Immature natural killer cell (primary cell): ENCODE results near the gene MARCHF2. TPM values are rescaled to one million over a fixed set of nuclear protein-coding genes. Genes with fewer than 3 reads are reported as not detected.

ENCODE experiments used
- DNase-seq, 3 donors: peaks; one replicate each; pipeline ENCODE4 v3.0.0; 2022; ENCODE audit warnings: mixed read lengths in 1 of 3
- H3K27ac Mint-ChIP-seq, 6 donors: one replicate each; pipeline ENCODE4 v1.8.0; 2020; ENCODE audit warnings: mixed read lengths in 6 of 6, mild to moderate bottlenecking in 5 of 6, inconsistent platforms in 4 of 6, moderate library complexity in 3 of 6
- H3K27me3 Mint-ChIP-seq, 3 donors: one replicate each; pipeline ENCODE4 v1.8.0; 2020 to 2021; ENCODE audit warnings: low read depth in 3 of 3, mild to moderate bottlenecking in 3 of 3, mixed read lengths in 3 of 3, moderate library complexity in 3 of 3, inconsistent platforms in 1 of 3
- H3K36me3 Mint-ChIP-seq, 3 donors: one replicate each; pipeline ENCODE4 v1.8.0; 2020; ENCODE audit warnings: mixed read lengths in 3 of 3, inconsistent platforms in 2 of 3, mild to moderate bottlenecking in 2 of 3
- H3K4me1 Mint-ChIP-seq, 2 donors: one replicate each; pipeline ENCODE4 v1.8.0; 2020; ENCODE audit warnings: inconsistent platforms in 2 of 2, mild to moderate bottlenecking in 2 of 2, mixed read lengths in 2 of 2, moderate library complexity in 1 of 2
- H3K4me3 Mint-ChIP-seq, 5 donors: one replicate each; pipeline ENCODE4 v1.8.0; 2020; ENCODE audit warnings: mild to moderate bottlenecking in 5 of 5, mixed read lengths in 5 of 5, inconsistent platforms in 3 of 5, moderate library complexity in 3 of 5
- H3K9me3 Mint-ChIP-seq, 6 donors: one replicate each; pipeline ENCODE4 v1.8.0; 2020; ENCODE audit warnings: mild to moderate bottlenecking in 6 of 6, mixed read lengths in 6 of 6, inconsistent platforms in 4 of 6, moderate library complexity in 3 of 6
- polyA plus RNA-seq, 3 donors: library from polyadenylated mRNA; unstranded; fragments of 300-500 nt; fragmentation: Illumina TruSeq; gene quantifications; one replicate each; pipeline ENCODE4 v1.2.3, GENCODE V29; 2021

MARCHF2 gene
- polyA plus RNA-seq, 3 donors from 2014 or later: 43.9 to 71.4 (median 59.4) TPM

- no peak for DNase-seq
- H3K4me3 Mint-ChIP-seq: no peak overlapping the region
- H3K36me3 Mint-ChIP-seq: peaks cover 34 to 71% (median 58%) of the 10 kb centered on the region in 3 donors
- peak overlapping the region in 1 of 6 donors; percentile 55 for H3K27ac Mint-ChIP-seq
- no peaks in the 10 kb centered on the region for H3K9me3 Mint-ChIP-seq
- H3K27me3 Mint-ChIP-seq: peaks cover 0 to 14% (median 3%) of the 10 kb centered on the region in 3 donors
- H3K4me1 Mint-ChIP-seq: peaks cover 4 to 12% of the 10 kb centered on the region in 2 donors
These were observed 56.7 kb downstream of the MARCHF2 start for GRCh38 chr19:8469613-8470368.

- Mint-ChIP-seq H3K9me3 (no peaks in the 10 kb centered on the region), H3K4me3 (no peak overlapping the region), H3K36me3 (peaks cover 18 to 54% (median 32%) of the 10 kb centered on the region in 3 donors), H3K27ac (peak overlapping the region in 4 of 6 donors; percentile 20 to 78 (median 68)), H3K4me1 (peaks cover 27 to 43% of the 10 kb centered on the region in 2 donors), H3K27me3 (peaks cover 0 to 12% (median 9%) of the 10 kb centered on the region in 3 donors)
- no peak for DNase-seq
These were observed 60.8 kb downstream of the MARCHF2 start for GRCh38 chr19:8473648-8474476.

GRCh38 chr19:8475005-8475404, 61.9 kb downstream of the MARCHF2 start:
- Mint-ChIP-seq H3K4me1 (peaks cover 31 to 49% of the 10 kb centered on the region in 2 donors), H3K27me3 (peaks cover 0 to 9% (median 9%) of the 10 kb centered on the region in 3 donors), H3K27ac (no peak overlapping the region), H3K36me3 (peaks cover 9 to 43% (median 24%) of the 10 kb centered on the region in 3 donors), H3K9me3 (no peaks in the 10 kb centered on the region), H3K4me3 (no peak overlapping the region)
- no peak for DNase-seq

GRCh38 chr19:8476524-8476923, 63.4 kb downstream of the MARCHF2 start:
- Mint-ChIP-seq H3K9me3 (no peaks in the 10 kb centered on the region), H3K4me3 (no peak overlapping the region), H3K27ac (peak overlapping the region in 1 of 6 donors; percentile 67), H3K36me3 (peaks cover 9 to 29% (median 17%) of the 10 kb centered on the region in 3 donors), H3K4me1 (peaks cover 45 to 62% of the 10 kb centered on the region in 2 donors), H3K27me3 (peaks cover 0 to 11% (median 9%) of the 10 kb centered on the region in 3 donors)
- no peak for DNase-seq

GRCh38 chr19:8477889-8478288, 64.8 kb downstream of the MARCHF2 start:
- H3K9me3 Mint-ChIP-seq: no peaks in the 10 kb centered on the region
- peaks cover 0 to 10% (median 9%) of the 10 kb centered on the region in 3 donors for H3K27me3 Mint-ChIP-seq
- peak; percentile 14 to 24 (median 16) for DNase-seq
- peak overlapping the region; percentile 2 to 64 (median 8) for H3K4me3 Mint-ChIP-seq
- H3K4me1 Mint-ChIP-seq: peaks cover 51 to 68% of the 10 kb centered on the region in 2 donors
- H3K27ac Mint-ChIP-seq: peak overlapping the region; percentile 75 to 93 (median 86)
- H3K36me3 Mint-ChIP-seq: peaks cover 10 to 37% (median 19%) of the 10 kb centered on the region in 3 donors

GRCh38 chr19:8478598-8478997, 65.5 kb downstream of the MARCHF2 start:
- H3K27me3 Mint-ChIP-seq: peaks cover 0 to 10% (median 9%) of the 10 kb centered on the region in 3 donors
- no peaks in the 10 kb centered on the region for H3K9me3 Mint-ChIP-seq
- H3K27ac Mint-ChIP-seq: peak overlapping the region in 4 of 6 donors; percentile 60 to 90 (median 76)
- peaks cover 11 to 40% (median 21%) of the 10 kb centered on the region in 3 donors for H3K36me3 Mint-ChIP-seq
- H3K4me1 Mint-ChIP-seq: peaks cover 53 to 71% of the 10 kb centered on the region in 2 donors
- peak overlapping the region in 2 of 5 donors; percentile 19 to 48 for H3K4me3 Mint-ChIP-seq
- DNase-seq: no peak

GRCh38 chr19:8481201-8481600, 68.1 kb downstream of the MARCHF2 start:
- Mint-ChIP-seq H3K27ac (peak overlapping the region; percentile 42 to 82 (median 76)), H3K27me3 (peaks cover 2 to 14% (median 11%) of the 10 kb centered on the region in 3 donors), H3K4me3 (peak overlapping the region in 4 of 5 donors; percentile 7 to 74 (median 56)), H3K36me3 (peaks cover 9 to 29% (median 16%) of the 10 kb centered on the region in 3 donors), H3K4me1 (peaks cover 50 to 55% of the 10 kb centered on the region in 2 donors), H3K9me3 (no peaks in the 10 kb centered on the region)
- no peak for DNase-seq

- peak overlapping the region in 5 of 6 donors; percentile 9 to 82 (median 76) for H3K27ac Mint-ChIP-seq
- H3K27me3 Mint-ChIP-seq: peaks cover 2 to 15% (median 12%) of the 10 kb centered on the region in 3 donors
- H3K36me3 Mint-ChIP-seq: peaks cover 9 to 30% (median 19%) of the 10 kb centered on the region in 3 donors
- peaks cover 53 to 55% of the 10 kb centered on the region in 2 donors for H3K4me1 Mint-ChIP-seq
- no peaks in the 10 kb centered on the region for H3K9me3 Mint-ChIP-seq
- no peak for DNase-seq
- no peak overlapping the region for H3K4me3 Mint-ChIP-seq
These were observed 68.5 kb downstream of the MARCHF2 start for GRCh38 chr19:8481616-8482015.

- Mint-ChIP-seq H3K9me3 (no peaks in the 10 kb centered on the region), H3K4me1 (peaks cover 53 to 56% of the 10 kb centered on the region in 2 donors), H3K4me3 (no peak overlapping the region), H3K36me3 (peaks cover 9 to 33% (median 27%) of the 10 kb centered on the region in 3 donors), H3K27me3 (peaks cover 2 to 18% (median 15%) of the 10 kb centered on the region in 3 donors), H3K27ac (peak overlapping the region in 2 of 6 donors; percentile 4 to 41)
- DNase-seq: no peak
These were observed 69.6 kb downstream of the MARCHF2 start for GRCh38 chr19:8482696-8483095.

DNA sequence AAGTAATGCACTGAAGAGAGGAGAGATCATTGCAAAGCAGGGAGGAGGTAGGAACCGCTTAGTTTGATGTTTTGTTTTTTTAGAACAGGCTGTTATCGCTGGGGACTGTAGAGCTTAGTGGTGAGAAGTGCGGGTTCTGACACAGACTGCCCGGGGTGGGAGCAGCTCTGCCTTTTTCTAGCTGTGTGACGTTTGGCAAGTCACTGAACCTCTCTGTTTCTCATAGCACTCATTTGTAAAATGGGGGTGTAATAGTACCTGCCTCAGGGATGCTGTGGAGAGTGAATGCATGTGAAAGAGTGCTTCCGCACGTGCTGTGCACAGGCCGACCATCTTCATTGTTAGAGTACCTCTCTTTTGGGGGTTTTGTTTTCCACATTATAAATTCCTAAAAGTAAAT, 70.1 kb downstream of the MARCHF2 start:
- Mint-ChIP-seq H3K9me3 (no peaks in the 10 kb centered on the region), H3K27me3 (peaks cover 3 to 15% (median 12%) of the 10 kb centered on the region in 3 donors), H3K4me3 (no peak overlapping the region), H3K36me3 (peaks cover 6 to 31% (median 24%) of the 10 kb centered on the region in 3 donors), H3K27ac (peak overlapping the region in 4 of 6 donors; percentile 9 to 41 (median 15)), H3K4me1 (peaks cover 53 to 56% of the 10 kb centered on the region in 2 donors)
- DNase-seq: no peak

DNA sequence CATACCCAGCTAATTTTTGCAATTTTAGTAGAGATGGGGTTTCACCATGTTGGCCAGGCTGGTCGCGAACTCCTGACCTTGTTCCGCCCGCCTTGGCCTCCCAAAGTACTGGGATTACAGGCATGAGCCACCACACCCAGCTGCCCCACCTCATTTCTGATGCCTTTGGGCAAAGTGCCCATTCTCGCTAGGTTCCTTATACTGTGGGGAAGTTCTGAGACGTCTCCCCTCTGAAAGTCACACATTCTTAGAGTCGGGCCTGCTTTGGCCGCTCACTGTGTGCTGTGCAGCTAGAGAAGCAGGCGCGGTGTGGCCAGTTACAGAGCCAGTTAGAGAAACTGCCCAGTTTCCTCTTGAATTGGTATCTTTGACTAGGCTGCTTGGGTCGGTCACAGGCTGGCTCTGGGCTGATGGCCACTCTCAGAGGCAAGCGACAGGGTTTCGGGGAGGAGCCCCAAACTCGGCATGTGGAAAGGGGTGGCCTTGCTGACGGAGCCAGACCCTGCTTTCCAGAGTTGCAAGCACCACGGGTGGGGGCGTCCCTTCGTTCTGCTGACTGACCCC, 71.3 kb downstream of the MARCHF2 start:
- H3K9me3 Mint-ChIP-seq: no peaks in the 10 kb centered on the region

DNA sequence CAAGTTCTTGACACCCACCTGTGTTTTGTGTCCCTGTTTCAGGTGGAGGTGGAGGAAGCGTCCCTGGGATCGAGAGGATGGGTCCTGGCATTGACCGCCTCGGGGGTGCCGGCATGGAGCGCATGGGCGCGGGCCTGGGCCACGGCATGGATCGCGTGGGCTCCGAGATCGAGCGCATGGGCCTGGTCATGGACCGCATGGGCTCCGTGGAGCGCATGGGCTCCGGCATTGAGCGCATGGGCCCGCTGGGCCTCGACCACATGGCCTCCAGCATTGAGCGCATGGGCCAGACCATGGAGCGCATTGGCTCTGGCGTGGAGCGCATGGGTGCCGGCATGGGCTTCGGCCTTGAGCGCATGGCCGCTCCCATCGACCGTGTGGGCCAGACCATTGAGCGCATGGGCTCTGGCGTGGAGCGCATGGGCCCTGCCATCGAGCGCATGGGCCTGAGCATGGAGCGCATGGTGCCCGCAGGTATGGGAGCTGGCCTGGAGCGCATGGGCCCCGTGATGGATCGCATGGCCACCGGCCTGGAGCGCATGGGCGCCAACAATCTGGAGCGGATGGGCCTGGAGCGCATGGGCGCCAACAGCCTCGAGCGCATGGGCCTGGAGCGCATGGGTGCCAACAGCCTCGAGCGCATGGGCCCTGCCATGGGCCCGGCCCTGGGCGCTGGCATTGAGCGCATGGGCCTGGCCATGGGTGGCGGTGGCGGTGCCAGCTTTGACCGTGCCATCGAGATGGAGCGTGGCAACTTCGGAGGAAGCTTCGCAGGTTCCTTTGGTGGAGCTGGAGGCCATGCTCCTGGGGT, 72.7 kb downstream of the MARCHF2 start:
- no peaks in the 10 kb centered on the region for H3K9me3 Mint-ChIP-seq
- H3K36me3 Mint-ChIP-seq: peaks cover 5 to 37% (median 20%) of the 10 kb centered on the region in 3 donors
- DNase-seq: no peak
- peak overlapping the region in 4 of 6 donors; percentile 26 to 88 (median 58) for H3K27ac Mint-ChIP-seq
- no peak overlapping the region for H3K4me3 Mint-ChIP-seq
- peaks cover 8 to 16% (median 13%) of the 10 kb centered on the region in 3 donors for H3K27me3 Mint-ChIP-seq
- peaks cover 47 to 48% of the 10 kb centered on the region in 2 donors for H3K4me1 Mint-ChIP-seq

More for the DNA sequence above, 71.3 kb downstream of the MARCHF2 start:
- Mint-ChIP-seq H3K4me1 (peaks cover 53 to 54% of the 10 kb centered on the region in 2 donors), H3K4me3 (no peak overlapping the region), H3K27me3 (peaks cover 4 to 16% (median 13%) of the 10 kb centered on the region in 3 donors), H3K36me3 (peaks cover 5 to 35% (median 20%) of the 10 kb centered on the region in 3 donors), H3K27ac (no peak overlapping the region)
- no peak for DNase-seq
